GM18526 (cell line): Measurements from ENCODE around the gene LRRC1.

ENCODE experiments used
- POLR2A ChIP-seq: IDR thresholded peaks from 3 replicates; pipeline ENCODE4 v1.6.1; 2011; ENCODE audit not compliant: insufficient read length; ENCODE audit errors: extremely low read depth

The LRRC1 gene

DNA sequence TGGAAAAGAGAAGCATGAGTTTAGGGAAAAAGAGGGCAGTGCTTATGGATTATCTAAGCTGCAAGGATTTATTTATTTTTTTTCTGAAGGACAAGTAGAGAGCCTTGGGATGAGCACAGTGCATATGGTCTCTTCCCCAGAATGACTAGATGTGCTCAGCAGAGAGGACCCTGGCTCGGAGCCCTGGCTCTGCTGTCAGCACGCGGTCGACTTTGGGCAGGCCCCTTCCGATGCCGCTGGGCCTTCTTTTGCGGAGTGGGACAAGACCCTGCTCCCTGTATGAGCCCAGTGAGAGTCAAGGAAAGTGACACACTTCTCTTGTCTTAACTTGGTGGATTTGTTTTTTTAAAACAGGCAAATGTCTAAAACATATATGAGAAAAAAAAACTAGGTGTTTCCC is 51.4 kb downstream of the LRRC1 start:
- TF ChIP-seq POLR2A = no peak

DNA sequence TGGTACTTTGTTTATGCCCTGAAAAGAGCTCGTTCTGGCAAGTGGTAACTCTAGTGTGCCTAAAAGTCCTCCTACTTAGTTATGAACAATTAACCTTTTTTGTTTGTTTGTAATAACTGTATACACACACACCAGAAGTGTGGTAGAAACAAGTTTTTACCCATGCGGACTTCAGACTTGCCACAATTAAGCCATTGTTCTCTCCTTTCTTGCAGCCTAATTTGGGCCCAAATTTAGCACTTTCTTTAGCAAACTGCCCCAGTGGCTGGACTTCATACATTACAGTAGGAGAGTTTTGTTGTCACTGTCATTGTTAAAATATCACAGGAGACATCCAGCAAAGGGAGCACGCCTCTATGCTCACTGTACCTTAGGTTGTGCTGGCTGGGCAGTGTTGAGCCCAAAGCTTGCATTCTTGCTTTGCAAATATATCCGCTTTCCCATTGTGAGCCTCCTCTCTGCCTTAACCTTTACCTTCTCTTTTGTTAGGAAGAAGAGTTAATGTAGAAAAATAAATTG is 53.0 kb downstream of the LRRC1 start:
- no peak for TF ChIP-seq POLR2A

DNA sequence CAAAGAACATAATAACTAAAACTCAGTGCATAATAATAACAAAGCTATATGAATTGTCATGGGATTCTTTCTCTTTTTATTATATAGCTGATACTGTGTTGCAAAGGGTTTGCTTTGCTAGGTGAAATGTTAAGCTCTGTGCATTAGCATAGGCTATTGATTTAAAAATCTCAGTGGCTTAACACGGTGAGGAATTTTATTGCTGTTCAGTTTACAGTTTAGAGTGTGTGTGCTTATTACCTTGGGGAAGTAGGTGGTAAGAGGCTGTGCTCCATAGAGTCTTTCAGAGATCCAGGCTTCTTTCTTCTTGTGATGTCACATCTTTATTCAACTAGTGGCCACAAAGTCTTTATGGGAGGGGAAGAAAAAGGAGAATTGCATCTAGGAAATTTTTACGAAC is 55.7 kb downstream of the LRRC1 start:
- no peak for TF ChIP-seq POLR2A

DNA sequence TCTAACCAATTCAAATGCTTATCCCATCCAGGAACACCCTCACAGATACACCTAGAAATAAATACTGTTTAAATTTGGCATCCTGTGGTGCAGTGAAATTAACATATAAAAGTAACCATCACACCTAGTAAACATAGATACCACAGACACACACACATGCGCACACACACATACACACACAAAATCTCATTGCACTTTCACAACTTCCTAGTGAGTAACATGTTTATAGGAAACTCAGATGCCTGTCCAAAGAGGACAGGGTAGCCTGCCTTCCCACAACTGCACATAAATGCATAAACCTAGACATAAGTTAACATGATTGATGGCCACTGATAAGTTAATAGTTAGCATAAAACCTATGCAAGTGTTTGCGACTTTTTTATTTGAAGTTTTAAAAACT is 56.8 kb downstream of the LRRC1 start:
- TF ChIP-seq POLR2A = no peak

DNA sequence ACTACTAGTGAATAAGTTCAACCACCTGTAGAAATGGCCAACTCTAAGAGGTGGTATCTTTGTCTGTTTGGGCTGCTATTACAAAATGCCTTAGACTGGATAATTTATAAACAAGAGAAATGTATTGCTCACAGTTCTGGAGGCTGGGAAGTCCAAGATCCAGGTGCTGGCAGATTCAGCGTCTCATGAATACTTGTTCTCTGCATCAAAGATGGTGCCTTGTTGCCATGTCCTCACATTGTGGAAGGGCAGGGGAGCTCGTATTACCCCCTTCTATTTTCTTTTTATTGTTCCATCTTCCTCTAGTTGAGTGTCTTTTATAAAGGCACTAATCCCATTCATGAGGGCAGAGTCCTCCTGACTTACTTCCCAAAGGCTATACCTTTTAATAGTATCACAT is 58.0 kb downstream of the LRRC1 start:
- no peak for TF ChIP-seq POLR2A

DNA sequence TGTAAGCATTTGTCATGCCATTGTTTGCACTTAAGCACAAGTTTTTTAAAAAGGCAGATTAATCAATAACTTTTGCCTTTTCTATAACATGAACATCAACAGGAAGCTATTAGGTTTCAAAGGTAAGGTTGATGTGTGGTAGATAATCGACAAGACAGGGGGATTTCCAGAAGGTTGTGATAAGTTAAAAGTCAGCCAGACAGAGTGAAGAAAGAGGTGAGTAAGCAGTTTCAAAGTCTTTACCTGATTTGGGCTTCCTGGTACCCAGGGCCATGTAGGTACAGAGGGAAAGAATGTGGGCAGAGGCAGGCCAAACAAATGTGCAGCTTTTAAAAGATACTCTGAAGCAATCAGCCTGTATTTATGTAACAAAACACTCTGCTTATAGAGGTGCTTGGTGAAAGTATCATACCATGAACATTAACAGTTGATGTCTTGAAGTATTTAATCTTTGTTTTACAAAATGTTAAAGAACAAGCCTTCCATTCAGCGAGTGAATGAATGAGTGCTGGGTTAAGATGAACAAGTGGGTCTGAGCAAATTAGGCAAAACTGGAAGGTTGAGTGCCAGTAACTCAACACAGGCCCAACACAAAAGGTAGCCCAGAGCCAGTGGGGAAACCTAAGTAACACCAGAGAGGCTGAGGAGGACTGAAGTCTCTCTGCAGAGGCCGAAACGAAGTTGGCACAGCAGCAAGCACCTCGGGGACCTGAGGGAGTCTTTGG is 60.2 kb downstream of the LRRC1 start:
- no peak for TF ChIP-seq POLR2A

DNA sequence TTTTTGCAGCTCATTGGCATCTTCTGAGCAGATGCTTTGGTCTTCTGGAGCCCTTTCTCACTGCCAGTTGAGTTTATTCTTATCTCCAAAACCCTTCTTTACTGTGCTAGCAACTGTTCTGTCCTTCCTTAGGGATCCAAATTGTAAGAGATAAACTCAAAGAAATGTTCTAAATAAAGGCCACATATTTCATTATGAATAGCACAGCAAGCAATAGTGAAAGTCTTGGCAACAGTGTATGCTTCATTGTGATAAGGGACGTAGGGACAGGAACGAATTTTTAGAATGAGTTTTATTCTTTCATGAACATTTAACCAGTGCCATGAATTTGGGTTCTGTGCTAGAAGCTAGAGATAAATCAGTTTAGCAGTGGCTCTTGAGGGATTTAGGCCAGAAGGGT is 61.1 kb downstream of the LRRC1 start:
- TF ChIP-seq POLR2A = no peak

DNA sequence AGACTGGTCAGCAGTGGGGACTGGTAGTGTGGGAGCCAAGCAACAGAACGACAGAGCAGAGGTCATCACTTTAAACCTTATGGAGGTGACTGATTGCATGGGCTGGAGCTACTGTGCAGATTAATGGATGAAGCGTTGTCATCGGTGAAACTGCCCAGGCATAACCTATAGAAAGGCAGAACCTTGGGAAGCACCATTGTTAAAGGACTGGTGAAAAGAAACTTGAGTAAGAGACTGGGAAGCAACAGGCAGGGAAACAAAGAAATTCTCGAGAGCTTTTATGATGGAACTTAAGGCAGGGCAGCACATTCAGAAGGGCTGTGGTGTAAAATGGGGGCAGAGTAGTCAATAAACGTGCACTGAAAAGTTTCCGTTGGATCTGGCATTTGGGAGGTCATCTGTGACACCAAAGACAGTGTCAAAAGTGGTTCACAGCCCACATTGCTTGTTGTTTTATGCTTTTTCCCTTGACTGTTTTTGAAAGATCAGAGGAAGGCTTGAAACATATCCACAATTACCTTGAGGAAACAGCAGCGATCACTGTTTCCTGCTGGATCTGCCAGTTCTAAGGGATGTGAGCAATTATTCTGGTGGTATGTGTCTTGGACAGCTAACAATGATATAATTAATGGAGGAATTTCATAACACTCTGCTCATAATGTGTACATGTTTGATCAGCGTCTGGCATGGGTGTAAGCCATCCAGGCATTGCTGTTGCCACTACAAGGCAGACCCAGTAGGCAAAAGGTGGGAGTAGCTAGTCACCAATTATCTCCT is 62.7 kb downstream of the LRRC1 start:
- no peak for TF ChIP-seq POLR2A

DNA sequence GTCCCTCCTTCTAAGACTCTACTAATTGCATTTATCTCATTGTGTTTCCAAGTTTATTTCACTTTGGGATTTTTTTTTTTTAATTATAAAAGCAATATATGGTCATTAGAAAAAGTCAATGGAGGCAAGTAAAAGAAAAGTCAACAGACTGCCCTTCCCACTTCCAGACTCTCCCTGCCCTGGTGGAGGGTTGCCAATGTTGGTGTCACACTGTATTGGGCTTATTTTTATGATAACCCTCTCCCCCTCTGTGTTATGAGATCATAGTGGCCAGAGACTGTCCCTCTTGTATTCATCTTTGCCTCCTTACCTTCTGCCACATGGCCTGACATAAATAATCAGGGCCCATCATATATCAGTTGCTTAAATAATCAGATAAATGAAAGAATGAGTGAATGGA is 63.4 kb downstream of the LRRC1 start:
- no peak for TF ChIP-seq POLR2A

DNA sequence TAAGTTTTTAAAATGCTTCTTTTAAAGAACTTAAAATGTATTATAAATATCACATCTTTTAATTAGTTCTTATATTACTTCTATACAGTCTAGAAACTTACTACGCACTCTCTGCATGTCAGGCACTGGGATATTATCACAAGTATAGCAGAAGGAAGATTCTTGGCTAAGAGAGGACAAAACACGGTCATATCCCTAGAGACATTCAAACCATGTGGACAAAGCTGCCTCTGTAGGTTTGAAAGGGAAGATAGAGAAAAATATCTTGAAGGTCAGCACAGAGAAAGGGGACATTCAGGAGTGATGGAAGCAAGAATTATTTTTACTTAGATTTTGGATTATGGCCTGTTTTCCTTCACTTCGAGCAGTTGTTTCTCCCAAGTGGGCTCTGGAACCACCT is 64.1 kb downstream of the LRRC1 start:
- no peak for TF ChIP-seq POLR2A

DNA sequence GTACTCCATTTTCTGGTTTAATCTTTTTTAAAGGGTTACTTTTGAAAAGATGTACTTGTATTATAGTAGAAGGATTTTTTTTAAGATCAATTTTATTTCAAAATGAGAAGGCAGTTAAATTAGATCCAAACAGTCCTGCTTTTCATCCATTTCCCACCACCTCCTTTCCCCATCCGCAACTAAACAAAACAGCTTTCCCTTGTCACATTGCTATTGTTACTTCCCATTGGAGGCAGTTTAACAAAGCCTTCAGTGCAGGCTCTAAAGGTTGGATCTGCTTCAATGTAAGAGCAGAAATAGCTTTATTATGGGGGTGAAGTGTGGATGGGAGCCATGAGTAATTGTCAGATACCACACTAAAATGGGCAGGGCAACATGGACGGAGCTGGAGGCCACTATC is 65.7 kb downstream of the LRRC1 start:
- TF ChIP-seq POLR2A = no peak

DNA sequence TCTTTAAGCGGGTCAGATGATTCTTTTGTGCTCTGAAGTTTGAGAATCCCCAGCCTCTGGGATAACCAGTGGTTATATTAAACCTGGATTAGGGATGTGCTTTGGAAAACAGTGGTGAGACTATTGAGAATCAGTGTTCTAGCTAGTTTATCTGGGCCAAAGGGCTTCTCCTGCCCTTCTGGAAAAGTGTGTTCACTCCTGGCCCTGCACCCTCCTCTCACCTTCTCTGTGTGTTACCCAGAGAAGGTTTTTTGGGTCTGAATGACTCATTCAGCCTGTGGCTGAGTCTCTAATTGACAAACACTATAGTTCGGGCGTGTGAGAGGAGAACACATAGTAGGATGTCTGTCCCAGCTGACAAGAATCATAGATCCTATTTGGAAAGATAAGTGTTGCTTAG is 66.7 kb downstream of the LRRC1 start:
- TF ChIP-seq POLR2A = no peak

DNA sequence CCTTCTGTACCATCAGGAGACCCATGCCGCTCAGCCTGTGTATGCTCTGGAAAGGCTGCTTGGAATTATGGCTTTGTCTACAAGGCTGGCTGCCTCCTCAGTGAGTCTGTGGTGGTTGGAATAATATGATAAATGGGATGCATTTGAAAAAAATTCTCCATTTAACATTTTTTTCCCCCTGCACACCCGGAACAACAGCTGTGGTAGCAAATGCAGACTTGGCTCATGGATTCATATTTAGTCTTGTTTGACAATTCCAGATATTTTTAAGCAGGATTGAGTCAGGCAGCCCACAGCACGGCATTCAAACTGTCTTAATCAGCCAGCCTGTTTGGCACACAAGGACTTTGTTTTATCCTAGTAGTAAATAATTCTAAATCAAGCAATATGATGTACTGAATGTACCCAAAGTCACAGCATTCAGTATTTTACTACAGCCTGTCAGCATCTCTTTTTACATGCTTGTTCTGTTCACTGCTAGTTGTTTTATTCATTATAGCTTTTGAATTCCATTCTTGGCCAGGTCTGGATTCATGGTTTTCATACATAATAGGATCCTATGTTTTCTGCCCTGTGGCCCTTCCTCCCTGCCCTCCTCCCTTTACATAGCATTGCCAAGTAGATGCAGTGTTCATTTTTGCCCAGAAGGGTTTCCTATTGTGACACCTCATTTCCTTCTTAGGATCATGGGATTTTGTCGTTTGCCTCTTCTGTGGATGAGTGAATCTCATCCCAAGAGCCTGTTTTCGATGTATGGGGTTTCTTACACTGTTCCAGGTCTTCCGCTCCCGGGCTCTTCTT is 68.1 kb downstream of the LRRC1 start:
- no peak for TF ChIP-seq POLR2A

DNA sequence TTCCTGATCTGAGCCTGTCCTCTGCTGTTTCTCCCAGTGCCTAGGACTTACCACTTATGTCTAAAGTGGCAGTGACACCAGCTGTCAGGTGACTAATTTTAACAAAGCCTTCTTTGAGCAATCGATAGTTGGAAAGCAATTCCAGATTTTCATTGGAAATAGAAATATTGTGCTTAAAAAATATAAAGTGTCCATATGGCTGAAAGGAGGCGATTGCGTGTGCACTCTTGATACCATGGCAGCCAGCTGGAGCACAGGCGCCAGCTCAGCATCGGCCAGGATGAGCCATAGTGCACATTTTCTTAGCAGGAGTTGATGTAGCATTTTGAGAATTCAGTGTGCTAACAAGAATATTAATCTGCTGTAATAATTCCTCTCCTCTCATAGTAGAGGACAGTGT is 70.0 kb downstream of the LRRC1 start:
- TF ChIP-seq POLR2A = no peak

DNA sequence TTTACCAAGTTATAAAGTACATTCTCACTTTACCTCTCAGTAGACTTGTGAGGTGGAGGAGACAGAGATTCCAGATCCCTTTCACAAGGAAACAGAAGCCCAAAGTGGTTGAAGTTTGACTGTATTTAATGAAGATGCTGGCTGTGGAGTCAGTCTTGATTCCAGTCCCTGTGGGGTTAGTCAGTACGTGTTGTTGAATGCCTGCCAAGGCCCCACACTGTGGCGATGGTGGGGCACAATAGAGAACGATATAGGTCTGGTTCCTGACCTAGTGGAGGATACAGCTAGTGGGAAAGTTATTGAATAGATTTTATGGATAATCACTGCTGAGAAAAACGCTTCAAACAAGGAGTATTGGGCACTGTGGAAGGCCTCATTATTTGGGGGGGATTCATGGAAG is 71.4 kb downstream of the LRRC1 start:
- TF ChIP-seq POLR2A = no peak

DNA sequence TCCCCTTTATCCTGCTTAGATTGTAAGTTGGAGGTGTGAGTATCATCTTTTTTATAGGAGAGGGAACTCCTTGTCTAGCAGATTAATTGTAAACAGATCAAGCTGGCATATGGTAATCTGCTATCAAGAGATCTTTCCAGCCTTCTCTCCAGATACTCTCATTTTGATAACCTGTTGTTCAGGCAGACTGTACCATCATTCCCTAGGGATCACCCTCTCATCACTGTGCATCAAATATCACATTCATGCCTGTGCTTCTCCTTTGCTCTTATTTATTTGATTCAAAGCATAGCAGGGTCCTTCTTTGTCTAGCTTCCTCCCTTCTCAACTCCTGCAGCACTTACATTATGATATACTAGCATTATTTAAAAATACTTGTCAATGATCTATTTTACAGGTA is 73.8 kb downstream of the LRRC1 start:
- no peak for TF ChIP-seq POLR2A

DNA sequence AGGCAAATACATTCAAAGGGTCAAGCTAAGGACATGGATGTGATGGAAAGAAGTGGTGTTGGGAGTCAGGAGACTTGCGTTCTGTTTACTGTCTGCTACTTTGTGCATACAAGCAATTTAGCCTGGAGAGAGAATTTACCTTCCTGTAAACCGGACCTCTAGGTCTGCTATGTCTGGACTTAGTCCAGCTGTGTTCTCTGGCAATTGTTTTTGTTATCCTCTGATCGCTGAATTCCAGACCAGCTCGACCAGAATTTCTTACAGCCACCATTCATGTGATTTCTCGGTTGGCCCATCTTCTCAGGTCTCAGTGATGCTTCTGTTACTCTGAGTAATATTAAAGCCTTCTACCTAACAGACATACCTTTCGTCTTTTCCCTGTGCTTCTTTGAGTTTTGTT is 75.2 kb downstream of the LRRC1 start:
- TF ChIP-seq POLR2A = no peak
